ENCODE data around the gene BTNL3. TPM values are rescaled to one million over a fixed set of nuclear protein-coding genes. Genes with fewer than 3 reads are reported as not detected.

BTNL3 gene
- total and polyA plus RNA-seq, 9 of the 15 experiments (the other 6 are each of a cell fraction or from before 2014, with no cell fraction given), result 0.03 to 0.44 (median 0.04) TPM; not detected in 4

- TF ChIP-seq ZNF592 (IDR thresholded peaks at IDR 0.05) (peak; percentile 40; the same call in 1 of the 2 replicates), HINFP (tag; conservative IDR thresholded peaks at IDR 0.05; ENCODE audit: low read depth) (no peak), ZNF77 (CRISPR knock-in tag; IDR thresholded peaks at IDR 0.05) (no peak), MCM7 (IDR thresholded peaks at IDR 0.05) (no peak), GATA2 (CRISPR knock-in tag; IDR thresholded peaks at IDR 0.05) (0 out of 2 replicates have a peak, but pooled peaks have one; percentile 22), USF1 (CRISPR knock-in tag; IDR thresholded peaks at IDR 0.05) (peak; percentile 41; the same call in 1 of the 2 replicates), HDAC2 (IDR thresholded peaks at IDR 0.05) (peak; percentile 69; the same call in 1 of the 2 replicates), CHCHD3 (CRISPR knock-in tag; IDR thresholded peaks at IDR 0.05) (no peak), RAD51 (IDR thresholded peaks at IDR 0.05; ENCODE audit: borderline replicate concordance, low read depth) (no peak), ZBTB33 (CRISPR knock-in tag; IDR thresholded peaks at IDR 0.05) (peak; percentile 24; the same call in 1 of the 2 replicates), TCFL5 (CRISPR knock-in tag; conservative IDR thresholded peaks at IDR 0.05) (no peak), NUFIP1 (IDR thresholded peaks at IDR 0.05; ENCODE audit: partially characterized antibody) (no peak), PCBP2 (IDR thresholded peaks at IDR 0.05; ENCODE audit: low read depth, low read length, poor library complexity, severe bottlenecking) (no peak), ZNF146 (CRISPR knock-in tag; IDR thresholded peaks at IDR 0.05; ENCODE audit: unreplicated experiment) (no peak), CHD4 (IDR thresholded peaks at IDR 0.05; ENCODE audit: insufficient read depth, insufficient replicate concordance, low read depth, low read length, poor library complexity, severe bottlenecking) (no peak)
These were observed 39.6 kb downstream of the BTNL3 start (continued) for GRCh38 chr5:181028032-181028819.
